Subcutaneous preadipocyte (primary cell): ENCODE measurements around the gene LYG1. TPM values are rescaled to one million over a fixed set of nuclear protein-coding genes. Genes with fewer than 3 reads are reported as not detected.

Experiments
- total RNA-seq: library from RNA; depleted of rRNA; stranded (reverse); fragments of >200 nt; gene quantifications from 2 replicates; pipeline ENCODE4 v1.2.3, GENCODE V29; 2012

LYG1 gene
- total RNA-seq: under 0.01 and 0.20 TPM in 2 replicates

DNA sequence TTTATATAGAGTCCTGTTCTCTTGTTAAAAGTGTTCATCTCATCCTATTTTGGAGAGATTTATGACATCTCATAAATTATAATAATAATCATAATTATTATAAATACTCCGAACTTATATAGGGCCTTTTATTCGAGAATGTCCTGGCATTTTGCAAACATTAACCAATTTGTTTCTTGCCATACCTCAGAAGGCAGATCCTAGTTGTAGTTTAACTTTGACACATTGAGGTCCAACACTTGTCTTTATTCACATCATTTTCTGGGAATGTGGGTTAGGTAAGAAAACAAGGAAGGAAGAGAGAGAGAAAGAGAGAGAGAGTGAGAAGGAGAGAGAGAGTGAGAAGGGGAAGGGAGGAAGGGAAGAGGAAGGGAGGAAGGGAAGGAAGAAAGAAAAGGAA lies at the start of gene LYG1:
LYG1 (minus strand) TSS at position 101 of the 400 bp plus-strand sequence. CDS start 5,527 bp downstream, outside the sequence.

DNA sequence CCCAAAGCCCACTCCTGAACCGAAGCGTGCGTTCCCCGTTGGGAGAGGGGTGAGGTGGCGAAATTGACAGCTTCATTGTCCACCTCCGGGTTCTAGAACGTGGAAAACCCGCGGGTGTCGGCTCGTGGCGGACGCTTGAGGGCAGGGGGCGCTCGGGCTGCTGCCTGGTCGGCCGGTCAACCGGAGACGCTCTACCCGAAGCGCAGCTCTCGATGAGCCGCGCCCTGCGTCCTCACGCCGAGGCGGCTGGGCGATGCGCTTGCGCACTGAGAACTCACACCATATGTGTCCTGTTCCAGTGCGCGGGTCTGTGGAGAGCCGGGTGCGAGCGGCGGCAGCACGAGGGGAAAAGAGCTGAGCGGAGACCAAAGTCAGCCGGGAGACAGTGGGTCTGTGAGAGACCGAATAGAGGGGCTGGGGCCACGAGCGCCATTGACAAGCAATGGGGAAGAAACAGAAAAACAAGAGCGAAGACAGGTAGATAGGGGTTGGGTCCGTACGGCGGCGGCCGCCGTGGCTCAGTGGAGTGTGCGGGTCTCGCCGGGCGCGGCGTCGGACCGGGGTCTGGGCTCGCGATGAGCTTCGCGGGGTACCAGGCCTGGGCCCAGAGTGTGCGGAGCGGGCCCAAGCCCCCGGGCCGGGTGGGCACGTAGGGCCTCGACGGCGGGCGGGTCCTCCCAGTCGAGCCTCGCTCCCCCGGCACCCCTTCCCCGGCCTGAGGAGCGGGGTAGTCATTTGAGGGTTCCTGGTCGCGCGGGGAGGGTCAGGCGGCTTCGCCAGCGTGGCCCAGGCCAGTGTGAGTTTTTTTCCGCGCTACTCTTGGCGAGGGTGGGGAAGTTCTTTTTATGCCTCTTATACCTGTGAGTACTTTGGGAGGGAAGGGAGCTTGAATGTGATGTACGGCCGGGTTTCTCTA lies 36.4 kb upstream of the LYG1 start, which contains the start of gene EIF5B:
EIF5B (plus strand) TSS at position 277 of the 916 bp plus-strand sequence; CDS start at position 443, 166 bp downstream.

DNA sequence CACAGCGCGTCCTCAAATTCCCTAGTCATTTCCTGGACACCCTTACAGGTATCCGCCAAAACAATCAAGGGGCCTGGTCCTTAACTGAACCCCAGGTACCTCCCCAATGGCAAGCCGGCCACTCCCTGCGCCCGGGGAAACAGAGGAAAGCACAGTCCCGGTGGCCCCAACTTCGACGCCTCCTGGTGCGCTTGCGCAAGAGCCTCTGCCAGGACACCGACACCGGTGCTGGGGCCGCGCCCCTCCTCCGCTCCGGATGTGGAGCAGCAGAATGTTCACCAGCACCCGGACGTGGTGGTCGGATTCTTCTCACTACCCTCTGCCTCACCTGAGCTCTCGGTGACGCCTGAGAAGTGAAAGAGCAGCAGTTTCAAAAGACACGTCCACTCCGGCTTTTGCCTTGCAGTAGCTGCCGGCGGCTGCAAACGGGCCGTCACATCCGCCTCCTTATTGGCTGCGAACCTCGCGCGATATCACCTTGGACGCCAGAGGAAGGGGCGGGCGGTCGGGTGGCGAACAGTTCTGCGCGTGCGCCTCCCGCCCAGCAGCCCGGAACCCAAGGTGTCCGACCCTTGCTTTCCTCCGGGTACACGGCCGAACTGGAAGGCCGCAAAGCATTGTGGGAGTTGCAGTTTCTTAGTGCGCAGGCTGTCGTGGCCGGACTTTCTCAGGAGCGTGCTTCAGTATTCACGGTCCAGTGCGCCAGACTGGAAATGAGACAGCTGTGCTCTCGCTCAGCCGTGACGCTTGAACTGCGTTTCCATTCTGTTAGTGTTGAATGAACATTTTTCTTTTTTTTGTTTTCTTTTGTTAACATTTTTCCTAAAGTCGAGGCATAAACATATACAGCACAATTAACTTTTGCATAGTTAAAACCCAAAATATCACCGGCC lies 35.2 kb upstream of the LYG1 start, which contains the start of gene TXNDC9:
TXNDC9 (minus strand) TSS at position 423 of the 893 bp plus-strand sequence. CDS start 3,123 bp downstream, outside the sequence.

DNA sequence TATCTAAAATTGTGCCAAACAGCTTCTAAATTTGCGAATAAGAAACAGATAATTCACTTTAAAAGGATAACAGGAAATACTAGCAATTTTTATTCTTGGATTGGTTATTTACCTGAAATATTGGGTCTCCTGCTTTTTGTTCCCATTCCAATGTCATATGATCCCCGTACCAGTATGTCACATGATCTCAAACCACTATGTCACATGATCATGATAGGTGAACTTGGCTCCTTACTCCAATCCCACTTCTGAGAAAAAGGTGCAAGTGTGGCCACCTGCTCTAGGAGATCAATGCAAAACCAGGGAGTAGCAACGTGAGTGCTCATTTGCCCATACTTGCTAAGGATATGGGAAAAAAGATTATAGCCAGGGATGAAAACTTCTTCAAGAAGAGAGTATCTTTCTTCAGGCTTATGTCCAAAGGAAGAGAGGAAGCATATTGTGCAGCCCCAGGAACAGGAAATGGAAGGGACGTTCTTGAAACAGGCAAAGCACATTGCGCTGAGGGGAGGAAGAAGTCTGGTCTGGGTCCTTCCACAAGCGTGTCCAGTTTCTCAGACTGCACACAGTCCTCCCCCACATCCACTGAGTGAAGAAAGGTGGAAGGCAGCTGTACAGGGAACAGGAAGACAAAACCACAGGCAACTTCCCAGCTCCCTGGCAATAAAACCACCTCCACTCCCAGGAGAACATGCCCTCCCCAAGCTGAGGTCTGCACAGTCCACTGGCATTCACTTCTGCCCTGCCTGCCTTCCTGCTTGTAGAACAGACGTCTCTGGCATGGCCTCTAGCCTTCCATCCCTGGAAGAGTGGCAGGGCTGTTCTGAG lies 45.3 kb downstream of the LYG1 start, which contains the start of gene LYG2:
LYG2 (minus strand) TSS at position 176 of the 828 bp plus-strand sequence. CDS start 1,406 bp downstream, outside the sequence.

Other genes starting within 250 kb of the LYG1 start
- not detected in 2 replicates for gene C2orf15, start 159.5 kb downstream of the LYG1 start, total RNA-seq
- gene TSGA10, start 146.3 kb downstream of the LYG1 start, total RNA-seq: 2.3 and 2.6 TPM in 2 replicates
- gene LIPT1, start 146.2 kb downstream of the LYG1 start, total RNA-seq: 5.9 and 6.8 TPM in 2 replicates
- 15.8 and 21.3 TPM in 2 replicates for gene MITD1, start 120.1 kb downstream of the LYG1 start, total RNA-seq
- gene MRPL30, start 120.0 kb downstream of the LYG1 start, total RNA-seq: 41.9 and 47.9 TPM in 2 replicates
- gene LYG2, start 45.5 kb downstream of the LYG1 start, total RNA-seq: not detected in 2 replicates
- 64.5 and 68.3 TPM in 2 replicates for gene TXNDC9, start 35.1 kb upstream of the LYG1 start, total RNA-seq
- gene EIF5B, start 36.2 kb upstream of the LYG1 start, total RNA-seq: 19.5 and 22.1 TPM in 2 replicates
- 20.9 and 34.8 TPM in 2 replicates for gene REV1, start 188.8 kb upstream of the LYG1 start, total RNA-seq